Limb (tissue), 2 donors: ENCODE results near the gene SLC35E4.
"Not testable (repeated sequence)": the region's sequence is repeated elsewhere in the genome, so short reads cannot be mapped to it uniquely, and the experiment has no call there.

Source experiments
- DNase-seq, 2 donors: peaks; one replicate each; pipeline ENCODE4 v3.0.0-alpha.2; 2016; ENCODE audit errors: extremely low spot score in 2 of 2

Gene SLC35E4

DNA sequence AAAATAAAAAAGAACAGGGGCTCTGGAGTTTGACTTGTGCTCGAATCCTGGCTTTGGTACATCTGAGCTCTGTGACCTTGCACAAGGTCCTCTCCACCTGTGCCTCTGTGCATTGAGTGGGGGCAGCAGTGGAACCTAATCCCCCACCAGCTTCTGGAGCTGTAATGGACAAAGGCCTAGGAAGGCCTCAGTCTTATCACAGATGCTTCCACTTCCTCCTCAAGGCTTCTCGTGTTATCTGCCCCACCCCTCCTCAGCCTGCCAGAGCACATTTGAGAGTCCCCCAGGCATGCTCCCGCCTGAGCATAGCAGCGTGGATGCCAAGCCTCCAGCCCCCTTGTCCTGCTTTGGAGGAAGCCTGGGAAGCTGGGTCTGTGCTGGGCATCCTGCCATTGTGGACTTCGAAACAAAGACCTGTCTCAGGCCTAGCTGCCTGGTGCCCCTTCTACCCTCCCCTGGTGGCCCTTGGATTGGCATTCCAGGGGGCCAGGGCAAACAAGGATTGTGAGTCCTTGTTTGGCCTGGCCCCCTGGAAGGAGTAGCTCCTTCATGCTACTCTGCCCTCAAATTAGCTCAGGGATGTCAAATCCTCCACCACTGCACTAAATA lies 15.0 kb downstream of the SLC35E4 start:
- no peak for DNase-seq

DNA sequence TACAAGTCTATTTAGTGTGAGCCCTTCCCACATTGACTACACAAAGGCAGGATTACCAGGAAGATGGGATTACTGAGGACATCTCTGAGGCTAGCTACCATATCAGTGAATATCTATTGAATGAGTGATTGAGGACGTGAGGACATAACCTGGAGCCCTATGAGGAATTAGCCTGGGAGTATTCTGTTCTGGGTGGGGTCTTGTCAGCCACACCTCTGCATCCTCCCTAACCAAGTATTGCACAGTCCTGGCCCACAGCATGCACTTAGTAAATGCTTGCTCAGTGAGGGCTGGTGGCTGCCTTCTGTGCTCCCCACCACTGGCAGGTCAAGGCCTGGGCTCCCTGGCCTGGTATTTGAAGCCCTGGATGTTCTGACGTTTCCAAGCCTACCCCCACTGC lies 17.3 kb downstream of the SLC35E4 start:
- DNase-seq: no peak

DNA sequence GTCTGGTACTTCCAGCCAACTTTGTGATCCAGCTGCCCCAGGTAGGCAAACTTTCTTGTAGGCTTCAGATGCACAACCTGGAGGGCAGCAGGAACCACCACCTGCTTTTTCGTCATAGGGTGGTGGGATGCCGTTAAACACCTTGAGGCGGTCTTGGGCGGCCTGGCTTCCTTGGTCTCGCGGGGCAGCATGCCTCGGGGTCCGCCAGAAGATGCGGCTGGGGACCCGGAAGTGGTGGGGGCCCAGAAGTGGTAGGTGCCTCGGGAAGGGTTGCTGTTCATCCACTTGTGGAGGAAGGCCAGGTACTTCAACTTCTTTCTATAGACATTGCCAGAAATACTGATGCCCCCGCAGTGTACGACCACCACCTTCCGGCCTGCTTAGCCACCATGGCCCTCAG lies 18.8 kb downstream of the SLC35E4 start:
- DNase-seq: no peak

DNA sequence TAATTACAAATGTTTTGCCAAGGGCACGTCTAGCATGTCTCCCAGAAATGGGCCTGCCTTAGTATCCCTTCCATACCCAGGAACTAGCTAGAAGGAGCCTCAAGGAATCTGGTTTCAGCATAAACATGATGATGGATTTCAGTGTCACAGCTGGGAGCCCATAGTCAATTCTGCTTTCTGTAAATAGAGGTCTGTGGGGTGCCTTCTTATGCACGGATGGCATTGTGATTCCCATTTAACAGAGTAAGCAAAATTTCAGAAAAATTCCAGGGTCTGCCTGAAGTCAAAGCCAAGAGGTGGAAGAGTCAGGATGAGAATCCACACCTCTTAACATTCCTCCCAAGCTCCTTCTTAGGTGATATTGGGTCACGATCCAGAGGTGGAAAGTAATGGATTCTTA lies 20.0 kb downstream of the SLC35E4 start:
- no peak for DNase-seq

DNA sequence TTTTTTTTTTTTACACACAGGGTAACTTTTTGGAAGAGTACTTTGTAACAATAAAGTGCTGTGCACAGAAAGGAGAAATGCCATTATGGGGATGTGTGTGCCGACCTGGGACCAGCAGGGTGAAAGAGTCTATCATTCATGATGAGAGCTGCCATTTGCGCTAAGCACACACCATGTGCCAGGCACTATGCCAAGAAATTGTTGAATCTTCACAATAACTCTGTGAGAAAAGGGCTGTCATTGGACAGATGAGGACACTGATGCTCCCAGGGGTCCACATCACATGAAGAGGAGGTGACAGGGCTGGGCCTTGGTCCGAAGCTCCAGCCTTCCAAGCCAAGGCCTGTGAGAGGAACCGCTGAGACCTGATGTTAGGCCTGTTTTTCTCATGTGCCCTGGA lies 26.5 kb downstream of the SLC35E4 start:
- no peak for DNase-seq

DNA sequence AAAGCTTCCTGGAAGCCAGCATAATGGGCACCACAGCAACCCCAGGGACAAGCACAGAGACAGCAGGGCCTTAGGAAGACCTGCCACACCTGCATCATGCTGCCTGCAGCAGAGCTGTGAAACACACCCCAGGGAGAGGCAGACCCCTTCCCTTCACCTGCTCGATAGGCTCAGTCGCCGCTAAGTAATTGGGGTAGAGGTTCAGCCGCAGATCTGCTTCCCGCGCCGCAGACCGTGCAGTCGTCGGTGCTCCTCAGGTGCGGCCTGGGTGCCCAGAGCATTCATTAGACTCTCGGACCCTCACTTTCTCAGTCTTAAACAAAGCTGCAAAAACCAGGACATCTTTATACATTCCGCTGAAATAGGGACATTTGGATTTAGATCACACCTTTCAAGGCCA lies 29.2 kb downstream of the SLC35E4 start:
- no peak for DNase-seq

DNA sequence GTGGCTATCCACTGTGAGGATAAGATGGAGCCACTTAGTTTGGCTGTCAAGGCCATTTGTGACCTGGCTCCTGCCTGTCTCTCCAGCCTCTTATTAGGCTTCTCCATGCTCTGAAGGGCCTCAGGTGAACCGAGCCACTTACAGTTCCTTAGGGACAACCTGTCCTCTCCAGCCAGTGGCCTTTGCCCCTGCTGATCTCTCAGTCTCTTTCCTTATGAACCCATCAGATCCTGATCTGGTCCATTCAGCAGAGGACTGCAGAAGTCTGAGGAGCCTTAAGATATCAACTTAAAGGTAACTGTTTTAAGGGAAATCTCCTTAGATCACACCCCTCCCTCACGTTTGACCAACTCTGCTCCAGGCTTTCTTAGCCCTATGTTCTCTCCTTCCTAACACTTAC lies 29.7 kb downstream of the SLC35E4 start:
- no peak for DNase-seq

DNA sequence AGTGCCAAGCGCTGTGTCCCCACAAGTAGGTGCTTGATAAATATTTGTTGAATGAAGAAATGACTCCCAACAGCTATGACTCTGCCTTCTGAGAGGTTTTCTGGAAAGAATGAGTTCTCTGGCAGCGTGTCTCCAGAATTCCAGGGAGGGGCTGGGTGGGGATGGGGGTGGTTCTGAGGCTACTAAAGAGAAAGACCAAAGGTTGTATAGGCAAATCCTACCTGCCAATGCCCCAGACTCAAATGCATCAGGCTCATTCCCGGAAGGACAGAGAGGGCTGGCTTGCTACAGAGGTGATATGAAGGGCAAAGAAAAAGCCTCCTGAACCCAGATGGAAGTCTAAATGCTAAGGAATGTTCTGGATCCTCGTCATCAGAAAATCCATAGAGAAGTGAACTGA lies 30.2 kb downstream of the SLC35E4 start:
- DNase-seq: no peak

DNA sequence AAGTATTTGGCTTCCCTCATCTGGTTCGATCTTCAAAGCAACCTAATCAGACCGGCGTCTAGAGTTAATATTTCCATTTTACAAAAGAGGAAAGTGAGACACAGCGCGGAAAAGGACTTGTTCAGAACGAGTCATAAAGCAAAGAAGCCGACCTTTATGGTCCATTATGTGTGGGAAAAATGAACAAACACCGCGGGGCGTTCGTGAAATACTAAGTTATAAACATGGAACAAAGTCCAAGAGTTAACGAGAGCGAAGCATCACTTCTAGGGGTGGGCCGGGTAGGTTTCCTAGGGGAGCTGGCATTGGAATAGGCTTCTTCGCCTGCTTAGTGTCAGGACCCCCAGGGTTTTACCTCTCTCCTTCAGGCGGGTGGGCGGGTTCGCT lies 31.5 kb downstream of the SLC35E4 start:
- DNase-seq: no peak

DNA sequence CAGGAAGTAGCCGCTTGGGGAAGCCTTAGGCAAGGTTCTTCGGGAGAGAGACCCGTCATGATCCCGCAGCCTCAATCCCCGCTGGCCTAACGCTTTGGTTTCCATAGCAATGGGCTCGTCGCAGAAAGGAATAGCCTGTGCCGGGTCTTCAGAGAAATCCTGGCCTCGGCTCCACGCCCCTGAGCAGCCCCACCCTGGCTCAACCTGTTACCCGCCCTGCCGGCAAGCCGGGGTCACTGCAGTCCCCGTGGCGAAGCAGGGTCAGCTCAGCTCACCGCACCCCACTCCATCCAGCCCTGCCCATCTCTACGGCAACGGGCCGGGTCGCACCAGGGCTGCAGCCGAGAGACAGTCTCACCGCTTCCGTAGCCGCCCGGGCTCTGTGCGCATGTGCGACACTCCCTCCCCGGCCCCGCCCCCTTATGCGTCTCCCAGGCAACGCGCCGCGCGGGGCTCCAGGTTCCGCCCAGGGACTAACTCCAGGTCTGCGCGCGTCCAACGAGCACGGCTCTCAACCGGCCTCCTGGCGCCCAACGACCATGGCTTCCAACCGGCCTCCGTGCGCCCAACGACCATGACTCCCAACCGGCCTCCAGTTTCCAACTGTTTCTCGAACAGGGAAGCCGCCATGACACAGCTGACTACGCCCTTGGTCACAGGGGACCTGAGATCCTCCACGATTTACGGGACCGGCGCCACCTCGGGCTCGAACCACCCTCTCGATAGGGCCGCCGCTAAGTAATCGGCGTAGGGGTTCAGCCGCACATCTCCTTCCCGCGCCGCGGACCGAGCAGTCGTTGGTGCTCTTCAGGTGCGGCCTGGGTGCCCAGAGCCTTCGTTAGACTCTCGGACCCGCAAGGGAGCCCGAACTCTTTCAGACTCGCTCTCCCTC lies 32.2 kb downstream of the SLC35E4 start, which contains the start of gene DUSP18:
TSS of gene DUSP18 (minus strand) at position 382 of the 892 bp plus-strand sequence. CDS start 3,872 bp downstream, outside the sequence.
- DNase-seq: peak; percentile 83 to 97

DNA sequence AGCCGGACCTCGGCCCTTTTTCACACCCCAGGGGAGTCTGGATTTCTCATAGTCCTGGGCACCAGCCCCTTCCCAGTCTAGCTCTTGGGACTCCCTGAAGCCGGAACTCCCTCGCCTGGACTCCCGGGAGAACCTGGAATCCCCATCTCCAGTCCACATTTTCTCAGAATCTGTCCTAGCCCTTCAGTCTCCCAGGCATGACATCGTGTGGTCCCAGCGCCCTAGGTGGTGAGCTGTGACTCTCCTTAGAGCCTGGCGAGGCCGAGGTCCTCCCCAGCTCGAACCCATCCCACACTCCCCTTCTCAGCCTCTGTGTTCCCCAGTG lies 32.8 kb downstream of the SLC35E4 start:
- no peak for DNase-seq

DNA sequence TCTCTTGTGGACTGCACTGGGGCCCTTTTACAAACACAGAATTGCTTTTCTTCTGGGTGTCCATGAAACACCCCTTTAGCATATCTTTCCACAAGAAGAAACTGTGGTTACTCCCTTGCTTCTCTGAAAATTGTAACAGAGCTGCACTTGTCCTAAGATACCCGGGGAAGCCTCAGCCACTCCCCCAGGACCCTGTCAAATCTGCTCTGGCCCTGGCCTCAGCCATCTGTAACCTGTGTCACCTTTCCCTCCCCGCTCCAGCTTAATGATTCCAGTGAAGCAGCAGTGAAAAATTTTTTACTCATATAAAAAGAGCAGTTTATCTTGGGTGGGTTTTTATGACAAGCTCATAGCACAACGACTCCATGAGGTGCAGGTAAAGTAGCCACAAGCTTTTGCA lies 35.5 kb downstream of the SLC35E4 start:
- no peak for DNase-seq

DNA sequence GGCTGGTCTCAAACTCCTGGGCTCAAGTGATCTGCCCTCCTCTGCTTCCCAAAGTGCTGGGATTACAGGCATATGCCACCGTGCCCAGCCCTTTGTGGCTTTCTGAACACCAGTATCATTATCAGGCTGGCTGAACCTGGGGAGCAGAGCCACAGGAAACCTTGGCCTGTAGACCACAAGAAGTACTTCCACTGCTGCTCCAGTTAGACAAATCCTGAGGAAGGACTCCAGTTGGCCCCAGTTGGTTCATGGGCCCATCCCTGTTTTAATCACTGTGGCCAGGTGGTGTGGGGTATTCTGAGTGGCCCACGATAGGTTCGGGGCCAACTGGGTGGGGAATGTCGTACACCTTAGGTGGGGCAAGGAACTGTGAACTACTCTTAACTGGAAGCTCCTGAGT lies 37.6 kb downstream of the SLC35E4 start:
- DNase-seq: no peak

DNA sequence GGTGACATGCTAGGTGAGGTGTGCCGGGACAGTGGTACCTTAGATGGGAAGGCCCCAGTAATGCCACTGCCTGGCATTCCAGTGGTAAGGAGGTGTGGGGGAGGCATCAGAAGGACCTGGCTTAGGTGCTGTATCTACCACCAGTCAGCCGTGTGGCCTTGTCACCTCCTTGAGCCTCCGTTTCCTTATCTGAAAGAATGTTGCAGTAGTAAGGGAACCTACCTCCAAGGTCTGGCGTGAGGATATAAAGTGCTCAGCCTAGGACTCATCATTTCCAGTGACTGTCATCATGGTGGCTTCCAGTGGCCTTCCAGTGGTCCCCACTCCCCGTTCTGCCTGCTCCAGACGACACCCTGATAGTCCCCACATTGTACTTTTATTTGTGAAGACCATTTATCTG lies 38.9 kb downstream of the SLC35E4 start:
- DNase-seq: no peak

DNA sequence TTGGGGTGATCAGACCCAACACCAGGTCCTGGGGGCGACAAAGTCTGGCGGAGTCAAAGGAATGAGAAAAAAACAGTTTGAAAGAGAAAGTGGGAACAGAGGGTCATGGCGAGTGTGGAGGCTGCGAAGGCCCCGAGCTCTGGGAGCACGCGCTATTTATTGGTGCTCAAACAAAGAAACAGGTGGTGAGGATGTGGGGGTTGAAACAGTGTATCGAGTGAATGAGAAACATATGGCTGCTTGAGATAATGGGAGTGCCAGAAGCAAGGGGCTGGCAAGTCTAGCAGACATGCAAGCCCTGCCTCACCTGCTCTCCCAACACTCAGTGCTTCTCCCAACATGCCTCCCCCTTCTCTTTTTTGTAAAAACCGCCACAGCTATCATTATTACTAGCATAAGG lies 39.9 kb downstream of the SLC35E4 start:
- no peak for DNase-seq

DNA sequence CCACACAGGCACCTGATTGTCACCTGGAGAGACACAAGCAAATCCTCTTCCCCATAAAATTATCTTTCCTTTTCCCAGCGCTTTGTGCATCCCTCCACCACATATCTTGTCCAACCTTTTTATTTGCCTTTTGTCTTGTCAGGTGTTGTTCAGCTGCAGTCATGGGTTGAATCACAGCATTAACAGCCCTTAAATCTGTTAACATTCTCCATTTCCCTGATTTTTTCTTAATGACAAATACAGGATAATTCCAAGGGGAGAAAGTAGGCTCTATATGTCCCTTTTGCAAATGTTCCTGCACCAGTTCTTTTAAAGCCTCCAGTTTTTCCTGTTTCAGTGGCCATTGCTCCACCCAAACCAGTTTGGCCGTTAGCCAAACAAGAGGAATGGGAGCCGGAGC lies 41.0 kb downstream of the SLC35E4 start:
- not testable (repeated sequence) for DNase-seq

DNA sequence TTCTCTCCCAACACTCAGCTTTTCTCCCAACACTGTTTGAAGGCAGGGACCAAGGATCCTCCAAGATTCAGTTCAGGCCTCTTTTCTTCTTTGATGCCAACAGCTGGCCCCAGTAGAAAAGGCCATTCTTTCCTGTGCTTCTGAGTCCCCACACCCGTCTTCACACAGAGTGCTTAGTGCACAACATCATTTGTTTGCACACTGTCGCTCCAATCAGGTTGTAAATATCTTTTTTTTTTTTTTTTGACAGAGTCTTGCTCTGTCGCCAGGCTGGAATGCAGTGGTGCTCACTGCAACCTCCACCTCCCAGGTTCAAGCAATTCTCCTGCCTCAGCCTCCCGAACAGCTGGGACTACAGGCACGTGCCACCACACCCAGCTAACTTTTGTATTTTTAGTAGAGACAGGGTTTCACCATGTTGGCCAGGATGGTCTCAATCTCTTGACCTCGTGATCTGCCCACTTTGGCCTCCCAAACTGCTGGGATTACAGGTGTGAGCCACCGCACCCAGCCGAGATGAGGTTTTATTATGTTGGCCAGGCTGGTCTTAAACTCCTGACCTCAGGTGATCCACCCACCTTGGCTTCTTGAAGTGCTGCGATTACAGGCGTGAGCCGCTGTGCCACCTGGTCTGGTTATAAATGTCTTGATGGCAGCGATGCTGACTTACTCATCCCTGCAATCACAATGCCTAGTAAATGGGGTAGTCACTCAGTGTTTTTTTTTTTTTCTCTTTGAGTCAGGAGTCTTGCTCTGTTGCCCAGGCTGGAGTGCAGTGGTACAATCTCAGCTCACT lies 44.5 kb downstream of the SLC35E4 start:
- DNase-seq: not testable (repeated sequence)

DNA sequence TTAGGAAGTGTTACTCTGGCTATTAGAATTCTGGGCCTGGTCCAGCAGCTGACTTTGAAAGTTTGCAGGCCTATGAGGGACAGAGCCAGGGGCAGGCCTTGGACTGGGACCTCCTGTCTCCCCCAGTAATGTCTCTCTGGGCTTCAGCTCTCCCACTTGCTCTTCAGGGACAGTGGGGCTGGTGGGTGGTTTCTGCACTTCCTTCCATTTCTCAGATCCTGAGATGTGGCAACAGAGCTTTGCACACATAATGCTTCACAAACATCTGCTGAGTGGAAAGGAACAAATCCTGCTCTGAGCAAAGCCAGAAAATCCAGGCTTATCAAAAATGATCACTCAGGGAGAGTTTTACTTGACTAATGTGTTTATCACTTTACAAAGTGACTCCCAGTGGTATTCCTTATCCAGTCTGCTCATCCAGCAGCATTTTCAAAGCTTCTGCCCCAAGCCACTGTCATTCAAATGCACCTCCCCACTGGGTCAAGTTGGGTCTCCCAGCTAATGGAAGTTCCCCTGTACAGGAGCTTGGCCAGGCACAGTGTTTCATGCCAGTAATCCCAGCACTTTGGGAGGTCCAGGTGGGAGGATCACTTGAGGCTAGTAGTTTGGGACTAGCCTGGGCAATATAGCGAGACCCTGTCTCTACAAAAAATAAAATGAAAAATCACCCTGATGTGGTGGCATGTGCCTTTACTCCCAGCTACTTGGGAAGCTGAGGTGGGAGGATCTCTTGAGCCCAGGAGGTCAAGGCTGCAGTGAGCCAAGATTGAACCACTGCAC lies 45.6 kb downstream of the SLC35E4 start:
- DNase-seq: no peak

DNA sequence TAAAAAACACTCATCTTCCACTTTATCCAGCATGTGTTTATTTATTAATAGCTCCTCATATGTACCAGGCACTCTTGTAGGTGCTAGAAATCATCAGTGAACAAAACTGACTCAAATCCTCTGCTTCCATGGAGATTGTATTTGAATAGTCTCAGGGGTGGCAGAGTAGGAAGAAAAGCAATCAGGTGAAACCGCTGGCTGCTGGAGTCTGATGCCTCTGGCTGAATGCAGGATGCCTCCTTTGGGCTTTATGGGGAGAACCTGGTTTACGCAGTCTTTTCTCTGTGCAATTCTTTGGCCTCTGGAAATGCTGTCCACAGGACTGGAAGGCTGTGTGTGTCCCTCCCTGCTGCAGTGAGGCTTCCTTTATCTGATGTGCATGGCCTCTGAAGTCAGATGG lies 46.2 kb downstream of the SLC35E4 start:
- DNase-seq: no peak

DNA sequence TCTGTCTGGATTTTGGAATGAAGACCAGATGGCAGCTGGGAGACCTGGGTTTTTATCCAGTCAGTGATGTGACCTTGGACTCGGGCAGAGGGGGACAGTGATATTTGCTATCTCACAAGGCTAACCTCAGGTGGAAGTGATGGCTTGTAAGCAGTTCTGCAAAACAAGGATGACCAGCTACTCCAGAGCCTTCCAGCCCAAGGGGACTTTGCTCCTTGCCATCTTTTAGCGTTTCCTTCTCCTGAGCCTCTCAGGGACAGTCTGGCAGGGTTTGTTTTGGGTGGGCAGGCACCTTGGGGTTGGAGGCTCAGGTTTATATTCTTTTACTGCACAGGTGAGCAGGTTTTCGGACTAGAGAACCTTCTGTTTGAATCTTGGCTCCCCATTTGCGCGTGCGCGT lies 49.6 kb downstream of the SLC35E4 start:
- DNase-seq: no peak

DNA sequence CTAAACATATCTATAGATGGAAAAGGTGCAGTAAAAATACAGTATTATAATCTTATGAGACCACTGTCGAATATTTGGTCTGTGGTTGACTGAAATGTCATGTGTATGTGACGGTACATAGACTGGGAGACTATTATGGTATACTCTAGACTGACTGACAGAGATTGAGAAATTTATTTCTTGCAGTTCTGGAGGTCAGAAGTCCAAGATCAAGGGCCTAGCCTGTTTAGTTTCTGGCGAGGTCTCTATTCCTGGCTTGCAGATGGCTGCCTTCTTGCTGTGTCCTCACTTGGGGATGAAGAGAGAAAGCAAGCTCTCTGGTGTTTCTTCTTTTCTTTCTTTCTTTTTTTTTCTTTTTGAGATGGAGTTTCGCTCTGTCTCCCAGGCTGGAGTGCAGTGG lies 51.8 kb downstream of the SLC35E4 start:
- DNase-seq: no peak

DNA sequence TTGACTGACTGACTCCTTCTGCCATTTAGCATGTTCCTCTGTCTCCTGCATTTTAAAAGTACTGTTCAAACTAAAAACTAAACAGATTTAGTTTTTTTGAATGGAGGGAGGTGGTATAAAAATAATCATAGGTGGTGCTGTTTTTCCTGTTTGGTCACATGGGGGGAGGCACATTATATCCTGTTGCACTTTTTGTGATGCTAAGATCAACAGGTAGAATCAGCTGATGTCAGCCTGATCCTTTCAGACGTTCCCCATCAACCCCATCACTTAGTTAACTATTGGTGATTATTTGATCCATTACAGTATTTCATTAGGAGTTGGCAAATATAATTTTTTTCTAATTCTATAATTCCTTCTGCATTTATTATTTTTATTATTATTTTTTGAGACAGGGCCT lies 54.0 kb downstream of the SLC35E4 start:
- DNase-seq: no peak
